PC-3 (cell line): ENCODE measurements around the gene DERA.

Experiments
- EZH2 ChIP-seq: fragments of 300-600 bp; sonication (generic); IDR thresholded peaks from one replicate; pipeline ENCODE4 v1.6.1; 2017; ENCODE audit warnings: antibody characterized with exemption, mild to moderate bottlenecking, low read length; ENCODE audit not compliant: unreplicated experiment
- EZH2phosphoT487 ChIP-seq: fragments of 300-600 bp; sonication (generic); IDR thresholded peaks from 2 replicates; pipeline ENCODE4 v1.6.1; 2018; ENCODE audit warnings: mild to moderate bottlenecking, antibody characterized with exemption, low read length, borderline replicate concordance
- TF ChIP-seq, protein P1 (sequence below): fragments of 300-600 bp; sonication (generic); conservative IDR thresholded peaks from 2 replicates; pipeline ENCODE4 v1.5.1; 2017; ENCODE audit warnings: antibody characterized with exemption, low read depth, mild to moderate bottlenecking, low read length

DNA sequence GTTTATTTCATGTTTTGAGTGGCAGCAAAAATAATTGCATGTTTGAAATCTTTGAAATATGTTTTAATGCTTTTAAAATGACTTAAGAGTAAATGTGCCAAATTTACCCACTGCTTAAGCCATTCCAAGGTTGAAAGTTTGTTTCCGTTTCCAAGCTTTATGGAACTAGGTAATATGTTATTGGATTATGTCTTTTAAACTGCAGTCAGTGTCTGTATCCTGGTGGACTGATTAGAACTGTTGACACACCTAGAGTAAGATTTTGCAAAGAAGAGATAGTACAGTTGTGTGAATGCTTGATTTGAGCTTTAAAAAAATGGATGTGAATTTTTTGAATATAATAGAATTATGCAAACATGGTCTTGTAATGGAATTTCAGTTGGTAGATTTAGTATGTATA, 135.1 kb downstream of the DERA start:
- TF ChIP-seq, protein P1, sequence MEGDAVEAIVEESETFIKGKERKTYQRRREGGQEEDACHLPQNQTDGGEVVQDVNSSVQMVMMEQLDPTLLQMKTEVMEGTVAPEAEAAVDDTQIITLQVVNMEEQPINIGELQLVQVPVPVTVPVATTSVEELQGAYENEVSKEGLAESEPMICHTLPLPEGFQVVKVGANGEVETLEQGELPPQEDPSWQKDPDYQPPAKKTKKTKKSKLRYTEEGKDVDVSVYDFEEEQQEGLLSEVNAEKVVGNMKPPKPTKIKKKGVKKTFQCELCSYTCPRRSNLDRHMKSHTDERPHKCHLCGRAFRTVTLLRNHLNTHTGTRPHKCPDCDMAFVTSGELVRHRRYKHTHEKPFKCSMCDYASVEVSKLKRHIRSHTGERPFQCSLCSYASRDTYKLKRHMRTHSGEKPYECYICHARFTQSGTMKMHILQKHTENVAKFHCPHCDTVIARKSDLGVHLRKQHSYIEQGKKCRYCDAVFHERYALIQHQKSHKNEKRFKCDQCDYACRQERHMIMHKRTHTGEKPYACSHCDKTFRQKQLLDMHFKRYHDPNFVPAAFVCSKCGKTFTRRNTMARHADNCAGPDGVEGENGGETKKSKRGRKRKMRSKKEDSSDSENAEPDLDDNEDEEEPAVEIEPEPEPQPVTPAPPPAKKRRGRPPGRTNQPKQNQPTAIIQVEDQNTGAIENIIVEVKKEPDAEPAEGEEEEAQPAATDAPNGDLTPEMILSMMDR: no peak
- TF ChIP-seq EZH2phosphoT487 (no peak), EZH2 (no peak)
